Pancreas (tissue), 10 donors: Measurements from ENCODE around the gene CARD14. TPM values are rescaled to one million over a fixed set of nuclear protein-coding genes. Genes with fewer than 3 reads are reported as not detected.

ENCODE experiments used
- ATAC-seq, 4 donors: fragments of 200-7000 bp; cut with Tn5 transposase; one replicate each; pipeline versions ENCODE4 v1.8.0 to v1.9.1; 2020; ENCODE audit warnings: mild to moderate bottlenecking in 4 of 4, moderate library complexity in 4 of 4
- DNase-seq, 6 donors: peaks; one replicate each; pipeline ENCODE4 v3.0.0-alpha.2; 2020
- FAIRE-seq: peaks from 2 replicates; lab custom pipeline; 2012; peaks lifted over from hg19 to GRCh38; lab: Jason Lieb, UNC
- H3K27ac ChIP-seq, 4 donors: fragments of 200-600 bp; sonication (generic); 1 replicate in 3 of 4; 2 replicates in 1 of 4; pipeline versions ENCODE4 v1.5.0 to v1.8.0; 2020
- H3K27me3 ChIP-seq, 4 donors: fragments of 200-600 bp; one replicate each; pipeline ENCODE4 v1.8.0; 2021
- H3K36me3 ChIP-seq, 3 donors: fragments of 200-600 bp; sonication (generic) in 1 of 3; one replicate each; pipeline versions ENCODE4 v1.5.0 to v1.8.0; 2020 to 2021
- H3K4me1 ChIP-seq, 3 donors: fragments of 200-600 bp; one replicate each; pipeline ENCODE4 v1.8.0; 2021
- H3K4me3 ChIP-seq, 4 donors: fragments of 200-600 bp; sonication (generic) in 2 of 4; one replicate each; pipeline versions ENCODE4 v1.5.0 to v1.8.0; 2020 to 2021
- H3K9me3 ChIP-seq, 4 donors: fragments of 200-600 bp; one replicate each; pipeline ENCODE4 v1.8.0; 2021
- WGBS, 2 donors: extraction: QIAGEN DNeasy Blood & Tissue Kit; methylation state at CpG; one replicate each; pipeline ENCODE4 v1.1.7; 2013; 5-methylcytosine and 5-hydroxymethylcytosine counted together
- intact Hi-C, 3 donors: fragments of 100-400 bp; cut with DNase I; formaldehyde crosslinking; loops; one replicate each; pipeline versions ENCODE4 v1.11.1 to v1.14.2; 2022
- polyA plus RNA-seq, 2 donors: library from polyadenylated mRNA; stranded (reverse); fragments of 200-250 nt; gene quantifications; one replicate each; pipeline ENCODE4 v1.2.3, GENCODE V29; 2013
- total RNA-seq, 6 donors: library from RNA; stranded (reverse); fragmentation: NEBNext Ultra II Directional in 4 of 6; extraction: Animal tissue kit (Norgen Biotek cat#: 25700) in 4 of 6; gene quantifications; one replicate each; pipeline versions ENCODE4 v1.2.1 to v1.2.4, GENCODE V29; 2021 to 2023
- TF ChIP-seq, protein P1 (sequence below), 4 donors: fragments of 200-600 bp; sonication (generic) in 3 of 4; IDR thresholded peaks; one replicate each; pipeline versions ENCODE4 v1.5.0 to v1.8.0; 2021; ENCODE audit warnings: antibody characterized with exemption in 4 of 4
- donor health status: healthy with polysubstance abuse.
- donor health status: DM: no; HTN: no; CAD: no; lungs with moderate emphysema.
- donor health status: DM: no; HTN: no; CAD: no.
- donor health status: control.
- donor health status: control.
- donor health status: Bipolar disorder and iron deficiency.
- donor health status: DM: yes; HTN: yes; CAD: no.
- donor health status: DM: no; HTN: no; CAD: no.
- donor health status: DM: no; HTN: no; CAD: no.
- donor health status: DM: yes; HTN: yes; CAD: no.

Gene CARD14
- total and polyA plus RNA-seq, 8 donors: 0.06 to 0.33 (median 0.28) TPM; not detected in 3

DNA sequence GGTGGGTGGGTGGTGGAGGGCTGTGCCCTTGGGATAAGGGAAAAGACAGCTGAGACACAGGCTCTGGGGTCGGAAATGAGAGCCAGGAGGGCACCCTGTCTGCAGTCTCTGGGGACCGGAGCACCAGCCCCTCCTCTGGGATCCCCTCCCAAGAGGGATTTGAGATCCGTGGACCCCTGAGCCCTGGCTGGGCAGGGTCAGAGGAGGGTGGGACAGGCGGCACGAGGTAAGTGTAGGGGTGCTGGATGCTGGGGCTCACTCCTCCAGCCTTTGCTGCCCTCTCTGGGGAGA lies 49.9 kb downstream of the CARD14 start:
- 1 to 4% methylated on average over 4 to 5 of the region's 5 CpGs for WGBS, 2 donors
- TF ChIP-seq, protein P1, sequence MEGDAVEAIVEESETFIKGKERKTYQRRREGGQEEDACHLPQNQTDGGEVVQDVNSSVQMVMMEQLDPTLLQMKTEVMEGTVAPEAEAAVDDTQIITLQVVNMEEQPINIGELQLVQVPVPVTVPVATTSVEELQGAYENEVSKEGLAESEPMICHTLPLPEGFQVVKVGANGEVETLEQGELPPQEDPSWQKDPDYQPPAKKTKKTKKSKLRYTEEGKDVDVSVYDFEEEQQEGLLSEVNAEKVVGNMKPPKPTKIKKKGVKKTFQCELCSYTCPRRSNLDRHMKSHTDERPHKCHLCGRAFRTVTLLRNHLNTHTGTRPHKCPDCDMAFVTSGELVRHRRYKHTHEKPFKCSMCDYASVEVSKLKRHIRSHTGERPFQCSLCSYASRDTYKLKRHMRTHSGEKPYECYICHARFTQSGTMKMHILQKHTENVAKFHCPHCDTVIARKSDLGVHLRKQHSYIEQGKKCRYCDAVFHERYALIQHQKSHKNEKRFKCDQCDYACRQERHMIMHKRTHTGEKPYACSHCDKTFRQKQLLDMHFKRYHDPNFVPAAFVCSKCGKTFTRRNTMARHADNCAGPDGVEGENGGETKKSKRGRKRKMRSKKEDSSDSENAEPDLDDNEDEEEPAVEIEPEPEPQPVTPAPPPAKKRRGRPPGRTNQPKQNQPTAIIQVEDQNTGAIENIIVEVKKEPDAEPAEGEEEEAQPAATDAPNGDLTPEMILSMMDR (IDR thresholded peaks at IDR 0.05): no peak
- Histone ChIP-seq H3K4me1 (peaks cover 0 to 2% (median 0%) of the 10 kb centered on the region in 3 donors), H3K4me3 (peak overlapping the region; percentile 58 to 98 (median 70)), H3K27ac (peak overlapping the region; percentile 67 to 76 (median 71)), H3K27me3 (no peaks in the 10 kb centered on the region), H3K36me3 (no peaks in the 10 kb centered on the region), H3K9me3 (no peaks in the 10 kb centered on the region)
- ATAC-seq (peak in 2 of 4 donors; percentile 10 to 11), DNase-seq (peak in 1 of 6 donors; percentile 72), FAIRE-seq (no peak)
- intact Hi-C loops: no loop called here

DNA sequence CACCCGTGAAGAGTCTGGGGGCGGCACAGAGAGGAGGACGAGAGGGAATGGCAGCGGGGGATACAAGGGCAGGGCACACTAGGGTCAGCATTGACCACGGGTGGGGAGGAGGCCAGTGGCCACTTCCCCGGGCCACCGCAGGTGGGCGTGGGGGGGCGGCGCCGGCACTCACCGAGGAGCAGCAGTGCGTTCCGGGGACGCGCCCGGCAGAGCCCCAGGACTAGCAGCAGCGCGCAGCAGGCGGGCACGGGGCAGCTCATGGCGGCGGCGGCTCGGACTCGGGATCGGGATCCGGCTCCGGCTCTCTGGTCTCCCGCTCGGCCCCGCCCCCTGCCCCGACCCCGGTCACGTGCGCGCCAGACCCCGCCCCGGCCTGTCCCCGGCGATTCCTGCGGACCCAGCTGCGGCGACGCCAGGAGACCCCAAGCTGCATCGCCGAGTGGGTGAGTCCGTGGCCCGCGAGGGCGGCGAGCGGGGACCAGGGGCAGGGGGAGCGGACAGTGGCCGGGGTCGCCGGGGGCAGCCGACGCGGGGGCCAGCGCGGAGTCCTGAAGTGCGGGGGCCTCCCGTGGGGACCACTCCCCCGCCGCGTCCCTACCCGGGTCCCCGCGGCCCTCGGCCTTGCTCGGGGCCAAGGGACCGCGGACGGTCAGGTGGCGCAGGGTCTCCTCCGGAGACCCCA lies 50.4 kb downstream of the CARD14 start, which contains the start of the genes SGSH and SLC26A11:
Gene SGSH, minus strand, starts transcription at position 280 of the 682 bp plus-strand sequence. Its CDS starts 20 bp downstream, at position 260.
Gene SLC26A11, plus strand, starts transcription at position 374 of the 682 bp plus-strand sequence. CDS start 1,134 bp downstream, outside the sequence.
- Histone ChIP-seq H3K36me3 (no peaks in the 10 kb centered on the region), H3K4me1 (peaks cover 0 to 2% (median 0%) of the 10 kb centered on the region in 3 donors), H3K27ac (peak within 1 kb of the TSS; percentile 67 to 76 (median 71)), H3K9me3 (no peaks in the 10 kb centered on the region), H3K4me3 (peak within 1 kb of the TSS; percentile 58 to 98 (median 70)), H3K27me3 (no peaks in the 10 kb centered on the region)
- TF ChIP-seq, protein P1 (IDR thresholded peaks at IDR 0.05): no peak
- ATAC-seq (peak; percentile 90 to 96 (median 94)), DNase-seq (peak; percentile 75 to 93 (median 84)), FAIRE-seq (no peak)
- 0 to 1% methylated on average over 42 to 77 of the region's 77 CpGs for WGBS, 2 donors
- intact Hi-C loops: no loop called here

DNA sequence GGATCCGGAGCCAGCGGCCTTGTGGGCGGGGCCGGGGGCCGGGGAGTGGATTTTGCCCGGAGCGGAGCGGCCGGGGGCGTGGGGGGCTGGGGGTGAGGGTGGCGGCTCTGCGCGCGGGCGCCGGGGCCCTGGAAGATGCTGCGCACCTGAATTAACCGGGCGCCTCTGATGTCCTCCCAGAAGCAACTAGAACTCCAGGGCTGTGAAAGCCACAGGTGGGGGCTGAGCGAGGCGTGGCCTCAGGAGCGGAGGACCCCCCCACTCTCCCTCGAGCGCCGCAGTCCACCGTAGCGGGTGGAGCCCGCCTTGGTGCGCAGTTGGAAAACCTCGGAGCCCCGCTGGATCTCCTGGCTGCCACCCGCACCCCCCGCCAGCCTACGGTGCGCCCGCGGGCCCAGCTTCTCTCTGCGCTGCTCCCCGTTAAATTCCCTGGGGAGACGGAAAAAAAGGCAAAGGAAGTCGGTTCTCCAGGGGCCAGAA lies 50.9 kb downstream of the CARD14 start:
- Histone ChIP-seq H3K9me3 (no peaks in the 10 kb centered on the region), H3K4me1 (peaks cover 0 to 2% (median 0%) of the 10 kb centered on the region in 3 donors), H3K27me3 (no peaks in the 10 kb centered on the region), H3K4me3 (peak overlapping the region; percentile 58 to 98 (median 70)), H3K36me3 (no peaks in the 10 kb centered on the region), H3K27ac (peak overlapping the region in 3 of 4 donors; percentile 67 to 71 (median 71))
- DNase-seq (peak in 3 of 6 donors; percentile 26 to 63 (median 59)), ATAC-seq (peak; percentile 20 to 51 (median 31)), FAIRE-seq (no peak)
- 5 to 7% methylated on average over 33 to 41 of the region's 41 CpGs for WGBS, 2 donors
- TF ChIP-seq, protein P1 (IDR thresholded peaks at IDR 0.05): no peak
- intact Hi-C loops: no loop called here

DNA sequence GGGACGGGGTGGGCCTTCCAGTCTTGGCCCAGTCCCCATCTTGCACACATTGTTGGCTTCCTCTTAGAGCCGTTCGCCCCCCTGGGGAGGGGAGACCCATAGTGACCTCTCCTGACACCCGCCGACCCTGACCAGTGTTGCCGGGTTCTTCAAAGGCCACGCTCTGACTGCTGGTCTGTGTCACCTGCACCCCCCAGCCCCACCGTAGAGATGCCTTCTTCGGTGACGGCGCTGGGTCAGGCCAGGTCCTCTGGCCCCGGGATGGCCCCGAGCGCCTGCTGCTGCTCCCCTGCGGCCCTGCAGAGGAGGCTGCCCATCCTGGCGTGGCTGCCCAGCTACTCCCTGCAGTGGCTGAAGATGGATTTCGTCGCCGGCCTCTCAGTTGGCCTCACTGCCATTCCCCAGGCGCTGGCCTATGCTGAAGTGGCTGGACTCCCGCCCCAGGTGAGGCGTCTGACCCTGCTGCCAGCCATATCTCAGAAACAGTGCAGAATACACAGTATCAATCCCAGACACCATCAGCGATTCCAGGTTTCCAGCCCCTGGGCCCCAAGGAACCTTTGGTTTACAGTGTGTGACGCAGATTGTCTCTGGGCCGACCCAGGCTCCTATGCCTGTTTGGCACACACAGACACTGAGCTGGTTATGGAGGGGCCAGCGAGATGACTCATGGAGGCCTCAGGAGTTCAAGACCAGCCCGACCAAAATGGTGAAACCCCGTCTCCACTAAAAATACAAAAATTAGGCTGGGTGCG lies 51.7 kb downstream of the CARD14 start:
- 84 to 85% methylated on average over 28 to 29 of the region's 29 CpGs for WGBS, 2 donors
- ATAC-seq (no peak), FAIRE-seq (no peak), DNase-seq (peak in 2 of 6 donors; percentile 28 to 74)
- Histone ChIP-seq H3K27me3 (no peaks in the 10 kb centered on the region), H3K36me3 (no peaks in the 10 kb centered on the region), H3K4me3 (peak overlapping the region in 2 of 4 donors; percentile 64 to 98), H3K9me3 (no peaks in the 10 kb centered on the region), H3K27ac (no peak overlapping the region), H3K4me1 (peaks cover 0 to 2% (median 0%) of the 10 kb centered on the region in 3 donors)
- TF ChIP-seq, protein P1 (IDR thresholded peaks at IDR 0.05): no peak
- intact Hi-C loops: no loop called here
